Retina (tissue), 1 donor: ENCODE measurements around the gene CR2.
"Not testable (repeated sequence)": the region's sequence is repeated elsewhere in the genome, so short reads cannot be mapped to it uniquely, and the experiment has no call there.

ENCODE experiments used
- DNase-seq: peaks from one replicate; pipeline ENCODE4 v3.0.0-alpha.2; 2016

Gene CR2

GRCh38 chr1:207454046-207454964 lies at the start of gene CR2:
TSS of gene CR2 (plus strand) at chr1:207454328. CDS start at chr1:207454419, 91 bp downstream.
- peak; percentile 65 for DNase-seq

DNA sequence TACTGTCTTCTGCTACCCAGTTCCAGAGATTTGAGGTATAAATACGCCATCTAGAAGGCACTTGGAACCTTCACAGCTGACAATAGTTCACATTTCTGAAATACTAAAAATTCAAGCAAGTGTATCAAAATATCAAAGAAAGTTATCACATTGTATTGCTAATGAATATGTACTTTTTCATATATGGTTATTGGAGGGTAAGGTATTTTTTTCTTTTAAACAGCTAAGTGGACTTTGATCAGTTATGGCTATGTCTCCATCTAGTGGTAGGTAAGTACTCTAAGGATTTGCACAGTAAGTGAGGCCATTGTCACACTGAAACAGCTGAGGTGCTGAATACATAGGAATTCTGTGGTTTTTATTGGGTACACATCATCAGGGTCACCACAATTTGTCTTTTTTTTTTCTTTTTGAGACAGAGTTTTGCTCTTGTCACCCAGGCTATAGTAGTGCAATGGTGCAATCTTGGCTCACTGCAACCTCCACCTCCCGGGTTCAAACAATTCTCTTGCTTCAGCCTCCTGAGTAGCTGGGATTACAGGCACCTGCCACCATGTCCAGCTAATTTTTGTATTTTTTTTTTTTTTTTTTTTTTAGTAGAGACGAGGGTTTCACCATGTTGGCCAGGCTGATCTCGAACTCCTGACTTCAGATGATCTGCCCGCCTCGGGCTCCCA lies 49.1 kb upstream of the CR2 start:
- DNase-seq, result no peak

DNA sequence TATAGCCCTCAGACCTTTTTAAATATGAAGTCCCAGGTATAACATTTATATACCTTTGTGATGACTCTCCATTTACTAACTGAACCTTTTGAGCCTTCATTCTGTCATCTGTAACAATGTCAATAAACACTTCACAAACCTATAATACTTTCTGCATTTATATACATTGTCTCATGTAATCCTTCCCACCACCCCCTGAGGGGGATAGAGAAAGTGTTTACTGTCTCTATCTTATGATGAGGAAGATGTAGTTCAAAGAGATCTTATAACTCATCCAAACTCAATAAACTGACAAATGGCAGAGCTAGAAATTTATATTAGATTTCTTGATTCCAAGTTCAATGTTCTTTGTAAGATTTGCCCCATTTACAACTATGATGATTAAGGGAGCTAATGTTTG lies 48.3 kb upstream of the CR2 start:
- no peak for DNase-seq

- no peak for DNase-seq
Measured at GRCh38 chr1:207407655-207408260, 46.4 kb upstream of the CR2 start.

- no peak for DNase-seq
Measured at GRCh38 chr1:207412845-207413244, 41.3 kb upstream of the CR2 start.

DNA sequence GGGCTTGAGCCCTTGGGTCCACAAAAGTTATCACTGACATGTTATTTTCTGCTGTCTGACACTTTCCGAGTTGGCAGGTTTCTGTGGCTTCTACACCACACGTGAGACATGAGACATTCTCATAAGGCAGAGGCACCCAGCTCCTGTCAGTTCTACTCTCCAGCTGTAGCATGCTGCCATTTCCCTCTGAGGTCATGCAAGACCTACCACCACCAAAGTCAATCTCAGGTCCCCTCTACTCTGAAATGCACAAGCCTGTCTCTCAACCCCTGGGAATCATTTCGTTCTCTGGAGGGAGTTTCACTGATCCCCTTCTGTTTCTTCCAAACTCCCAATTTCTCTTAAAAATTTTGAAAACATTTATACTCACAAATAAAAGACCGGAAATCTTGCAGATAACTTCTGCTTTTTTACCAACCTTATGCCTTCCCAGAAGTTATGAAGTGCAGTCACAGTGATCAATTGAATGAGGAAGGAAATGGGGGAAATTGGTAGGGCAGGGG lies 39.5 kb upstream of the CR2 start:
- DNase-seq, result no peak

DNA sequence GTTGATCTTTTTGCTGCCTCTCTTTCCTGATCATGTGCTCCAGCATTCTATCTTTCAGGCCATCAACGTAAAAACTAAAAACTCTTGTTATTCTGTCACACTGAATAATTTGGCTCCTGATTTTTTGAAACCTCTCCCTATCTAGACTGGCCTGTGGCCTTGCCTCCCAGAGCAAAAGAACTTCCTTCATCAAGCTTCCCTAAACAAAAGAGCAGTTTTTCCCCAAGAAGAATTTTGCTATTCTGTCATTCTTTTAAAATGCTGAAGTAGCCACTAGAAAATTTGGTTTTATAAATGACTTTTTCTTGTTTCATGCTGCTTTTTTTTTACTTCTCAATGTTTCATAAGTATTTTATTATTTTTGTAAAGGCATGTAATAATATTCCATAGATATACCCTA lies 37.1 kb upstream of the CR2 start:
- no peak for DNase-seq

DNA sequence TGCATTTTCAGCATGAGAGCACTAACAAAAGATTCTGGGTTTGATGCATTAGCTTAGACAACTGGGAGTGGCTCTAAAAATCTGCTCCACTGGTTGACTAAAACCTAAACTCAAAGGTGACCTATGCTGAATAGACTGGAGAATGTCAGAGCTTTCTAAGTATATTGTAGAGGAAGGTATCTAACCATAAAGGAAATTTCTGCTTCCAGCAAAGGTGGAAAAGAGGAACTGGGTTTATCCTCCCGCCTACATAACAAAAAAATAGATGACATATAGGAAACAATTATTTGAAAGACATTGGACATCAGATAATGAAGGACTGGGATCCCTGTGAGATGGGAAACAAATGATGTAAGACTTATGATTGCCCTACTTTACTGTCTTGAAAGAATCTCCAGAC lies 35.8 kb upstream of the CR2 start:
- DNase-seq, result no peak

DNA sequence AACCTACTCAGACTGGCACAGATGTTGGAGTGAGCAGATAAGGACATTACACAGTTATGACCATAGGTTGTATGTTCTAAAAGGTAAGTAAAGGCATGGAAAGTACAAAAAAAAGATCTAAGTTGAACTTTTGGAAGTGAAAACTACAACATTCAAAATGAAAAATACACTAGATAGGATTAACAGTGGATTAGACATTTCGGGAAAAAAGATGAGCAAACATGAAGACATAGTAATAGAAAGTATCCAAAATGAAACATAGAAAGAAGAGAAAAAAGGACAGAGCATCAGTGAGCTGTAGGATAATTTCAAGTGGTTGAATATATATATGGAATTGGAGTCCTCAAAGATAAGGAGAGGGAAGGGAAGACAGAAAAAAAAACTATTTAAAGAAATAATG lies 34.0 kb upstream of the CR2 start:
- DNase-seq, result no peak

DNA sequence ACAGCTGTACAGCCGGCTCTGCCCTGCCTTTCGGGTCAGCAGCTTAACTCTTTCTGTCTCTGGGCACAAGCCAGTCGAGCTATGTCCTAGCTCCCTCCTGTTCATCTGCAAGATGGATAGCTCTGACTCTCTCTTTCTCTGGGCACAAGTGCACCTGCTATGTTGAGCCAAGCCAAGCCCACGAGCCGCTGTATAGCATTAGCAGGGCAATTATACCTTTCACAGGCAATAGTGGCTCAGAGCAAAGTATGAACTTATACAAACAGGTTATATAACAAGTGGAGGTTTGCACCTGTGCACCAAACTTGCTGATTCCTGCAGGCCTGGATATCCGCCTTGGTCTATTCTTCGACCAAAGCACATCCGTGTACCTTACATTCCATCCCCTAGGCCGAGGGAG lies 33.0 kb upstream of the CR2 start:
- no peak for DNase-seq

GRCh38 chr1:207423560-207424292 lies 30.4 kb upstream of the CR2 start:
- DNase-seq, result no peak

DNA sequence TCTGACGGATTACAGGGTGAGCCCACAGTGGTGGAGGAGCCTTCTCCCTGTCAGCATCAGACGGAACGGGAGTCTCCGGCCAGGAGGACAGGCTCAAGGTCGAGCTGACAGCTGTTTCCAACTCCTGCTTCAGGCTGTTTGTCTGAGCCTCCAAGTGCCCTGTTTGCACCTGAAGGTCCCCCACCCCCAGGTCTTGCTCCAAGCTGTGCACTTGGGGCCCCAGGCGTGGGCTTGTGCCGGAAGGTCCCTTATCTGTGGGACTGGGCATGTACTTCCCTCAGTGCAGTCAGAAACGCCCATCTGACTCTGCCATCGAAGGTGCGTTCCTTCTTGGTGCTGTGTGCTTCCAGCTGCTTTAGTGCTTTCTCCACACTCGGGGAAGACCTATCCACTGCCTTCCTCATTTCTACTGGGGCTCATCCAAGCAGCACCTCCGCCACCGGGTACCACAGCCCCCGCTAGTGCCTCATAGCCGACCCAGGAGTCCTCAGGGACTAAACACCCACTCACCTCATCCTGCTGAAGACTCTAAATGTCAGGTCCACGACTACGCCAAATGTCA lies 29.5 kb upstream of the CR2 start:
- DNase-seq, result no peak

- DNase-seq, result no peak
Measured at GRCh38 chr1:207427832-207428585, 26.1 kb upstream of the CR2 start.

- no peak for DNase-seq
Measured at GRCh38 chr1:207428783-207429182, 25.3 kb upstream of the CR2 start.

GRCh38 chr1:207429963-207430362 lies 24.2 kb upstream of the CR2 start:
- no peak for DNase-seq

GRCh38 chr1:207430602-207431001 lies 23.5 kb upstream of the CR2 start:
- DNase-seq, result no peak

- no peak for DNase-seq
Measured at GRCh38 chr1:207431508-207431907, 22.6 kb upstream of the CR2 start.

- no peak for DNase-seq
Measured at GRCh38 chr1:207433435-207433834, 20.7 kb upstream of the CR2 start.

GRCh38 chr1:207436746-207437145 lies 17.4 kb upstream of the CR2 start:
- not testable (repeated sequence) for DNase-seq

DNA sequence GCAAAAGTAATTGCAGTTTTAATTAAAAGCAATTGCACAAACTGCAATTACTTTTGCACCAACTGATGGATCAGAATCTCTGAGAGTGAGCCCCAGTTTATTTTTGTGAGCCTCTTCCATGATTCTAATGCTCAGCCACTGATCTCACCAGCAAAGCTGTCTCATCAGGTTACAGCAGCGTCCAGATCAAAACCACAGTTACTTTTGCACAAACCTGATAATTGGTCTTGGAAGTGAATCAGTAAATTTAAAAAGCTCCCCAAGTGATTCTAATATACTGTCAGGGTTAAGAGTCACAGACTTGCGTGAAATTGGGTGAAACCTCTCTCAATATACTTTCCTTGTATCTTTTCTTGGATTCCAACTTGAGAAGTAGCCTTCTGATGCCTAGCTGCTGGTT lies 13.5 kb upstream of the CR2 start:
- DNase-seq, result no peak

GRCh38 chr1:207444514-207445217 lies 9.5 kb upstream of the CR2 start:
- DNase-seq, result no peak
